ENCODE results near the gene ALOX5.

Gene ALOX5

GRCh38 chr10:45425621-45426563, 51.9 kb downstream of the ALOX5 start:
- peak; percentile 16 for DNase-seq

GRCh38 chr10:45427262-45427969, 53.4 kb downstream of the ALOX5 start:
- DNase-seq = no peak

GRCh38 chr10:45427970-45428366, 54.0 kb downstream of the ALOX5 start:
- DNase-seq = no peak

GRCh38 chr10:45428611-45429510, 54.8 kb downstream of the ALOX5 start:
- DNase-seq = no peak

- DNase-seq = no peak
Measured at GRCh38 chr10:45429790-45430189, 55.8 kb downstream of the ALOX5 start.

GRCh38 chr10:45432113-45432512, 58.1 kb downstream of the ALOX5 start:
- DNase-seq = no peak

GRCh38 chr10:45432700-45433472, 58.9 kb downstream of the ALOX5 start:
- no peak for DNase-seq

GRCh38 chr10:45433716-45434469, 59.9 kb downstream of the ALOX5 start:
- no peak for DNase-seq

- no peak for DNase-seq
Measured at GRCh38 chr10:45437587-45438465, 63.8 kb downstream of the ALOX5 start.

- no peak for DNase-seq
Measured at GRCh38 chr10:45438466-45439090, 64.6 kb downstream of the ALOX5 start.

GRCh38 chr10:45439365-45439764, 65.3 kb downstream of the ALOX5 start:
- DNase-seq = no peak

GRCh38 chr10:45439873-45440272, 65.9 kb downstream of the ALOX5 start:
- DNase-seq = no peak

GRCh38 chr10:45440511-45441062, 66.6 kb downstream of the ALOX5 start:
- DNase-seq = no peak

- no peak for DNase-seq
Measured at GRCh38 chr10:45441239-45442190, 67.5 kb downstream of the ALOX5 start.

- no peak for DNase-seq
Measured at GRCh38 chr10:45442251-45442650, 68.2 kb downstream of the ALOX5 start.

- DNase-seq = no peak
Measured at GRCh38 chr10:45442662-45443061, 68.6 kb downstream of the ALOX5 start.

- no peak for DNase-seq
Measured at GRCh38 chr10:45443101-45444009, 69.3 kb downstream of the ALOX5 start.

Measured in DMS 273 treated with DMSO at 0.1 percent for 48 hours (cell line).